ENCODE data around the gene HNRNPL.

DNA sequence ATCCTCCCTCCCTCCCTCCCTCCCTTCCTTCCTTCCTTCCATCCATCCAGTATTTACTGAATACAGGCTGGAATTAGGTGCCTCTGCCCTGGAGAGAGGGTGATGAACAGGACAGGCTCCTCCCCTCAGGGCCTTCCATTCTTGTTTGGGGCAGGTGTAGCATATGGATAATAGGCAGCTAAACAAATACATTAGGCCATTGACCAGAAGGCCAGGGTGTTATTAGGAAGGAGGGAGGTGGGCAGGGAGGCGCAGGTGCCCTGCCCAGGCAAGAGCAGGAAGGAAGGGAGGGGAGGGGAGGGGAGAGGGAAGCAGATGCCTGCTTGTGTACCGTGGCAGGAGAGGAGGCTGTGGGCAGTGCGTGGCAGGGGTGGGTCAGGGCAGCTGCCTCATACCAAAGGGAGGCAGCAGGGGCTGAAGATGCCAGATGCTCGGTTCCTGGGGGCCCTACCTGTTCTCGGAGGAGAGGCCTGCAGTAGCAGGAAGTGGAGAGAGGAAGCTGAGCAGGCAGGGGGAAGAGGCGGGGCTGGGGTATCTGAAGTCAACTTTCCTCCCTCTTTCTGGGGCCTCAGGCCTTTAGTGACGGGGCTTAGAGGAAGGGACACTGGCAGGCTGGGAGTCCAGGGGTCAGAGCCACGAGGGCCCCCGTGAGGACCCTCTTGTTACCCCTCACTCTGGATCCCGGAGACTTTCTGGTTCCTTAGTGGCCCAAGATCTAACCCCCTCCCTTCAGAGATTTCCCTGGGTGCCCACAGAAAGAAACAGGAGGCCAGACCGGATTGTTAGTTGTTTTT lies 28.2 kb upstream of the HNRNPL start, which contains the start of gene RINL:
- TF ChIP-seq POLR2A (IDR thresholded peaks at IDR 0.05; ENCODE audit: low read length) (no peak), HOXB5 (CRISPR knock-in tag; IDR thresholded peaks at IDR 0.05) (no peak), JUNB (IDR thresholded peaks at IDR 0.05) (no peak)
- TF ChIP-seq, protein P1, sequence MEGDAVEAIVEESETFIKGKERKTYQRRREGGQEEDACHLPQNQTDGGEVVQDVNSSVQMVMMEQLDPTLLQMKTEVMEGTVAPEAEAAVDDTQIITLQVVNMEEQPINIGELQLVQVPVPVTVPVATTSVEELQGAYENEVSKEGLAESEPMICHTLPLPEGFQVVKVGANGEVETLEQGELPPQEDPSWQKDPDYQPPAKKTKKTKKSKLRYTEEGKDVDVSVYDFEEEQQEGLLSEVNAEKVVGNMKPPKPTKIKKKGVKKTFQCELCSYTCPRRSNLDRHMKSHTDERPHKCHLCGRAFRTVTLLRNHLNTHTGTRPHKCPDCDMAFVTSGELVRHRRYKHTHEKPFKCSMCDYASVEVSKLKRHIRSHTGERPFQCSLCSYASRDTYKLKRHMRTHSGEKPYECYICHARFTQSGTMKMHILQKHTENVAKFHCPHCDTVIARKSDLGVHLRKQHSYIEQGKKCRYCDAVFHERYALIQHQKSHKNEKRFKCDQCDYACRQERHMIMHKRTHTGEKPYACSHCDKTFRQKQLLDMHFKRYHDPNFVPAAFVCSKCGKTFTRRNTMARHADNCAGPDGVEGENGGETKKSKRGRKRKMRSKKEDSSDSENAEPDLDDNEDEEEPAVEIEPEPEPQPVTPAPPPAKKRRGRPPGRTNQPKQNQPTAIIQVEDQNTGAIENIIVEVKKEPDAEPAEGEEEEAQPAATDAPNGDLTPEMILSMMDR (IDR thresholded peaks at IDR 0.05): no peak
- TF ChIP-seq, protein P2, sequence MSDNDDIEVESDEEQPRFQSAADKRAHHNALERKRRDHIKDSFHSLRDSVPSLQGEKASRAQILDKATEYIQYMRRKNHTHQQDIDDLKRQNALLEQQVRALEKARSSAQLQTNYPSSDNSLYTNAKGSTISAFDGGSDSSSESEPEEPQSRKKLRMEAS (IDR thresholded peaks at IDR 0.05): no peak

Data from A549 (cell line).